Right lobe of liver (tissue), 6 donors: ENCODE results near the gene SCAF8. TPM values are rescaled to one million over a fixed set of nuclear protein-coding genes. Genes with fewer than 3 reads are reported as not detected.

Experiments used
- ATAC-seq, 4 donors: fragments of 200-7000 bp; cut with Tn5 transposase; one replicate each; pipeline ENCODE4 v1.9.1; 2020; ENCODE audit warnings: mild to moderate bottlenecking in 4 of 4, moderate library complexity in 4 of 4
- DNase-seq, 3 donors: peaks; one replicate each; pipeline ENCODE4 v3.0.0-alpha.2; 2020
- H3K27ac ChIP-seq, 3 donors: fragments of 200-600 bp; one replicate each; pipeline ENCODE4 v1.8.0; 2022
- H3K27me3 ChIP-seq, 2 donors: fragments of 200-600 bp; one replicate each; pipeline ENCODE4 v1.8.0; 2022
- H3K36me3 ChIP-seq, 4 donors: fragments of 200-600 bp; sonication (generic) in 1 of 4; one replicate each; pipeline versions ENCODE4 v1.5.1 to v1.8.0; 2017 to 2022; ENCODE audit warnings: control low read depth in 1 of 4
- H3K4me1 ChIP-seq, 4 donors: fragments of 200-600 bp; sonication (generic) in 1 of 4; one replicate each; pipeline versions ENCODE4 v1.5.1 to v1.8.0; 2017 to 2022; ENCODE audit warnings: control low read depth in 1 of 4
- H3K4me3 ChIP-seq, 3 donors: fragments of 200-600 bp; one replicate each; pipeline ENCODE4 v1.8.0; 2022
- H3K9me3 ChIP-seq, 4 donors: fragments of 200-600 bp; sonication (generic) in 1 of 4; one replicate each; pipeline versions ENCODE4 v1.5.1 to v1.8.0; 2017 to 2022; ENCODE audit warnings: control low read depth in 1 of 4
- POLR2A ChIP-seq: fragments of 450-650 bp; IDR thresholded peaks from one replicate; pipeline ENCODE4 v1.6.1; 2017; ENCODE audit warnings: antibody characterized with exemption, mild to moderate bottlenecking
- WGBS: methylation state at CpG from one replicate; pipeline ENCODE4 v1.1.6; 2018; ENCODE audit warnings: low coverage, low lambda C conversion rate; ENCODE audit not compliant: insufficient coverage; ENCODE audit errors: missing lambda C conversion rate; 5-methylcytosine and 5-hydroxymethylcytosine counted together
- intact Hi-C, 2 donors: fragments of 100-400 bp; cut with DNase I; formaldehyde crosslinking; loops; one replicate each; pipeline versions ENCODE4 v1.11.2 to v1.14.1; 2022
- total RNA-seq, 6 experiments: library from RNA; depleted of rRNA in 2 of 6; stranded (reverse); fragments of >200 nt in 2 of 6; fragmentation: NEBNext Ultra II Directional in 3 of 6; extraction: Animal tissue kit (Norgen Biotek cat#: 25700) in 3 of 6; gene quantifications; one replicate each; pipeline versions ENCODE4 v1.1.0 to v1.2.4, GENCODE V29; 2016 to 2023
- TF ChIP-seq, protein P1 (sequence below), 4 donors: fragments of 200-600 bp in 3 of 4; fragments of 450-650 bp in 1 of 4; IDR thresholded peaks; one replicate each; pipeline versions ENCODE4 v1.5.1 to v1.8.0; 2016 to 2022; ENCODE audit warnings: antibody characterized with exemption in 4 of 4, mild to moderate bottlenecking in 2 of 4
- donor health status: DM: no; HTN: yes; CAD: no.
- donor health status: DM: no; HTN: no; CAD: no.
- donor health status: DM: no; HTN: no; CAD: no.
- donor health status: DM: no; HTN: yes; CAD: no.
- donor health status: DM: no; HTN: yes; CAD: no.

The SCAF8 gene
- total RNA-seq, 6 experiments from 2014 or later: 12.7 to 17.2 (median 14.3) TPM

DNA sequence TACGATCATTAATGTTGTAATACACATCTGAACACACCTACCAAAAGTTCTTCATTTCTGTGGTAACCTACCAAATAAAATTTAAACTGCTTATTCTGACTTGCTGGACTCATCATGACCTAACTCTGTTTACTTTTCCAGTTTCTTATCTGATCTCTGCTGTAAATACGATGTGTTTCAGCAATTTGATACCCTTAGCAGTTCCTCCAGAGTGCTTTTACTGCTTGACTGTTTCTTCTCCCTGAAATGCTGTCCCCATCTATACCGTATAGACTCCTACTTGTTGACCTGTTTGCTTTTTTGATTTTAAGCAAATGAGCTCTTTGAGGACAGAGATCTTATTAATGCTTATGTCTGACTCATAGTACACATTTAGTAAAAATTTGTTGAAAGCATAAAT is 119.5 kb downstream of the SCAF8 start:
- intact Hi-C loops: no loop called here
- Histone ChIP-seq H3K4me3 (no peak overlapping the region), H3K36me3 (no peaks in the 10 kb centered on the region), H3K27ac (no peak overlapping the region), H3K9me3 (no peaks in the 10 kb centered on the region), H3K27me3 (no peaks in the 10 kb centered on the region), H3K4me1 (peaks cover 0 to 10% (median 0%) of the 10 kb centered on the region in 4 donors)
- no peak for TF ChIP-seq POLR2A
- TF ChIP-seq, protein P1, sequence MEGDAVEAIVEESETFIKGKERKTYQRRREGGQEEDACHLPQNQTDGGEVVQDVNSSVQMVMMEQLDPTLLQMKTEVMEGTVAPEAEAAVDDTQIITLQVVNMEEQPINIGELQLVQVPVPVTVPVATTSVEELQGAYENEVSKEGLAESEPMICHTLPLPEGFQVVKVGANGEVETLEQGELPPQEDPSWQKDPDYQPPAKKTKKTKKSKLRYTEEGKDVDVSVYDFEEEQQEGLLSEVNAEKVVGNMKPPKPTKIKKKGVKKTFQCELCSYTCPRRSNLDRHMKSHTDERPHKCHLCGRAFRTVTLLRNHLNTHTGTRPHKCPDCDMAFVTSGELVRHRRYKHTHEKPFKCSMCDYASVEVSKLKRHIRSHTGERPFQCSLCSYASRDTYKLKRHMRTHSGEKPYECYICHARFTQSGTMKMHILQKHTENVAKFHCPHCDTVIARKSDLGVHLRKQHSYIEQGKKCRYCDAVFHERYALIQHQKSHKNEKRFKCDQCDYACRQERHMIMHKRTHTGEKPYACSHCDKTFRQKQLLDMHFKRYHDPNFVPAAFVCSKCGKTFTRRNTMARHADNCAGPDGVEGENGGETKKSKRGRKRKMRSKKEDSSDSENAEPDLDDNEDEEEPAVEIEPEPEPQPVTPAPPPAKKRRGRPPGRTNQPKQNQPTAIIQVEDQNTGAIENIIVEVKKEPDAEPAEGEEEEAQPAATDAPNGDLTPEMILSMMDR (IDR thresholded peaks at IDR 0.05): no peak
- no peak for DNase-seq
- WGBS: 35% methylated on average over 3 of the region's 3 CpGs
- ATAC-seq: peak; percentile 34 to 80 (median 72)

- ATAC-seq (no peak), DNase-seq (no peak)
- 91% methylated on average over 5 of the region's 5 CpGs for WGBS
- intact Hi-C loops: no loop called here
- H3K36me3 ChIP-seq: no peaks in the 10 kb centered on the region
- no peak for TF ChIP-seq POLR2A
- TF ChIP-seq, protein P1 (IDR thresholded peaks at IDR 0.05): no peak
- peaks cover 0 to 10% (median 0%) of the 10 kb centered on the region in 4 donors for H3K4me1 ChIP-seq
- H3K27ac ChIP-seq: no peak overlapping the region
- no peaks in the 10 kb centered on the region for H3K9me3 ChIP-seq
- no peak overlapping the region for H3K4me3 ChIP-seq
- H3K27me3 ChIP-seq: no peaks in the 10 kb centered on the region
These were observed 124.3 kb downstream of the SCAF8 start for GRCh38 chr6:154857529-154857928.

GRCh38 chr6:154861825-154862224 is 128.6 kb downstream of the SCAF8 start:
- no peaks in the 10 kb centered on the region for H3K36me3 ChIP-seq
- H3K9me3 ChIP-seq: no peaks in the 10 kb centered on the region
- intact Hi-C loops: no loop called here
- H3K27me3 ChIP-seq: no peaks in the 10 kb centered on the region
- H3K4me3 ChIP-seq: no peak overlapping the region
- DNase-seq (no peak), ATAC-seq (peak; percentile 30 to 54 (median 44))
- 67% methylated on average over 1 of the region's 1 CpG for WGBS
- H3K27ac ChIP-seq: peak overlapping the region in 1 of 3 donors; percentile 50
- TF ChIP-seq, protein P1 (IDR thresholded peaks at IDR 0.05): no peak
- TF ChIP-seq POLR2A: no peak
- peaks cover 0 to 23% (median 0%) of the 10 kb centered on the region in 4 donors for H3K4me1 ChIP-seq

GRCh38 chr6:154862536-154862935 is 129.3 kb downstream of the SCAF8 start:
- no peaks in the 10 kb centered on the region for H3K9me3 ChIP-seq
- H3K4me3 ChIP-seq: no peak overlapping the region
- peaks cover 0 to 23% (median 0%) of the 10 kb centered on the region in 4 donors for H3K4me1 ChIP-seq
- no peak for DNase-seq
- no peak for TF ChIP-seq POLR2A
- TF ChIP-seq, protein P1 (IDR thresholded peaks at IDR 0.05): no peak
- peak in 3 of 4 donors; percentile 23 to 56 (median 51) for ATAC-seq
- H3K27ac ChIP-seq: peak overlapping the region in 1 of 3 donors; percentile 50
- 29% methylated on average over 10 of the region's 11 CpGs for WGBS
- no peaks in the 10 kb centered on the region for H3K27me3 ChIP-seq
- H3K36me3 ChIP-seq: no peaks in the 10 kb centered on the region
- intact Hi-C loops: no loop called here

DNA sequence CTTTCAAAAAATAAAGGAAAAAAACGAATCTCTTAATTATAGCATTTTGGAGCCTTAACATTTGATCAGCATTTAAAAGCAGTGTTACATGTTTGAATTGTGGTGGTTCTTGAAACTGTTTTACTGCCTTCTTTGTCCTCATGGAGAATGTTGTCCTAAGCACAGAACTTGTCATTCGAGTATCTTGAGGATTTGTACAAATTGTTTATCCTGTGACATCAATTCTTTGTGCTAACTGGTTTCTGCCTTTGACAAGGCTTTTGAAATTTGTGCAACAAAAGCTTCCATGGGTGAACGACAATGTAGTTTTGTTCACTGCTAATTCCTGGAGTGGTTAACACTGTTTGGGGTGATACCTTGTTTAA is 130.8 kb downstream of the SCAF8 start:
- Histone ChIP-seq H3K27me3 (no peaks in the 10 kb centered on the region), H3K4me3 (no peak overlapping the region), H3K36me3 (no peaks in the 10 kb centered on the region), H3K9me3 (no peaks in the 10 kb centered on the region), H3K4me1 (peaks cover 0 to 23% (median 0%) of the 10 kb centered on the region in 4 donors), H3K27ac (peak overlapping the region in 1 of 3 donors; percentile 26)
- peak; percentile 18 to 42 (median 29) for ATAC-seq
- no peak for DNase-seq
- intact Hi-C loops: no loop called here
- WGBS: 24% methylated on average over 3 of the region's 3 CpGs
- no peak for TF ChIP-seq POLR2A
- TF ChIP-seq, protein P1 (IDR thresholded peaks at IDR 0.05): no peak
